Adrenal gland (tissue), 12 donors: ENCODE results near the gene DSG1. TPM values are rescaled to one million over a fixed set of nuclear protein-coding genes. Genes with fewer than 3 reads are reported as not detected.

Experiments used
- DNase-seq, 7 donors: peaks; one replicate each; pipeline ENCODE4 v3.0.0-alpha.2; 2019 to 2020
- H3K27ac ChIP-seq, 5 donors: fragments of 200-600 bp; sonication (generic) in 4 of 5; 1 replicate in 3 of 5; 2 replicates in 2 of 5; pipeline versions ENCODE4 v1.5.1 to v1.8.0; 2016 to 2020; ENCODE audit warnings: mild to moderate bottlenecking in 1 of 5
- H3K27me3 ChIP-seq: fragments of 200-600 bp; 2 replicates; pipeline ENCODE4 v1.8.0; 2021
- H3K36me3 ChIP-seq, 2 donors: fragments of 200-600 bp; replicated peaks in 1 of 2; 1 replicate in 1 of 2; 2 replicates in 1 of 2; pipeline versions ENCODE4 v1.5.1 to v1.8.0; 2018 to 2022
- H3K4me1 ChIP-seq, 2 donors: fragments of 200-600 bp; replicated peaks in 1 of 2; 1 replicate in 1 of 2; 2 replicates in 1 of 2; pipeline versions ENCODE4 v1.5.1 to v1.8.0; 2018 to 2021
- H3K4me3 ChIP-seq, 4 donors: fragments of 200-600 bp; sonication (generic) in 3 of 4; one replicate each; pipeline ENCODE4 v1.5.1; 2016 to 2018
- H3K9me3 ChIP-seq, 3 donors: fragments of 200-600 bp; sonication (generic) in 1 of 3; replicated peaks in 1 of 3; 1 replicate in 2 of 3; 2 replicates in 1 of 3; pipeline versions ENCODE4 v1.5.1 to v1.8.0; 2016 to 2021
- POLR2A ChIP-seq, 2 donors: fragments of 450-650 bp; IDR thresholded peaks; one replicate each; pipeline ENCODE4 v1.6.1; 2017; ENCODE audit warnings: antibody characterized with exemption in 2 of 2, mild to moderate bottlenecking in 2 of 2, moderate library complexity in 1 of 2
- WGBS, 4 donors: extraction: QIAGEN DNeasy Blood & Tissue Kit in 2 of 4; methylation state at CpG; one replicate each; pipeline versions ENCODE4 v1.1.5 to v1.1.7; 2013 to 2017; 5-methylcytosine and 5-hydroxymethylcytosine counted together
- intact Hi-C, 2 donors: fragments of 100-400 bp; cut with DNase I; formaldehyde crosslinking; loops; one replicate each; pipeline versions ENCODE4 v1.14.1 to v1.15.0; 2022 to 2023
- polyA plus RNA-seq, 3 donors: library from polyadenylated mRNA; stranded (reverse); fragments of 200-250 nt in 2 of 3; fragments of 350-450 nt in 1 of 3; fragmentation: Illumina TruSeq in 1 of 3; extraction: RNeasy Lipid Tissue Mini Kit (QIAGEN cat#74804) in 1 of 3; gene quantifications; one replicate each; pipeline ENCODE4 v1.2.3, GENCODE V29; 2013 to 2014
- total RNA-seq, 9 donors: library from RNA; depleted of rRNA in 4 of 9; stranded (reverse); fragments of >200 nt in 4 of 9; fragments of 120-200 nt in 1 of 9; fragmentation: NEBNext Ultra II Directional in 1 of 9; extraction: Animal tissue kit (Norgen Biotek cat#: 25700) in 1 of 9; gene quantifications; one replicate each; pipeline versions ENCODE4 v1.1.0 to v1.2.4, GENCODE V29; 2013 to 2023
- TF ChIP-seq, protein P1 (sequence below), 6 experiments: fragments of 450-650 bp in 4 of 6; fragments of 200-600 bp in 2 of 6; sonication (generic) in 1 of 6; IDR thresholded peaks; 1 replicate in 5 of 6; 2 replicates in 1 of 6; pipeline versions ENCODE4 v1.5.1 to v1.8.0; 2016 to 2021; ENCODE audit warnings: antibody characterized with exemption in 6 of 6, mild to moderate bottlenecking in 2 of 6, moderate library complexity in 1 of 6
- donor health status: healthy with polysubstance abuse.
- donor health status: Bipolar disorder and iron deficiency.
- donor health status: DM: yes; HTN: yes; CAD: no.
- donor health status: DM: no; HTN: no; CAD: no.
- donor health status: DM: no; HTN: no; CAD: no.
- donor health status: DM: yes; HTN: yes; CAD: no.

The DSG1 gene
- total and polyA plus RNA-seq, 12 donors, result 0.03 TPM; not detected in 11

DNA sequence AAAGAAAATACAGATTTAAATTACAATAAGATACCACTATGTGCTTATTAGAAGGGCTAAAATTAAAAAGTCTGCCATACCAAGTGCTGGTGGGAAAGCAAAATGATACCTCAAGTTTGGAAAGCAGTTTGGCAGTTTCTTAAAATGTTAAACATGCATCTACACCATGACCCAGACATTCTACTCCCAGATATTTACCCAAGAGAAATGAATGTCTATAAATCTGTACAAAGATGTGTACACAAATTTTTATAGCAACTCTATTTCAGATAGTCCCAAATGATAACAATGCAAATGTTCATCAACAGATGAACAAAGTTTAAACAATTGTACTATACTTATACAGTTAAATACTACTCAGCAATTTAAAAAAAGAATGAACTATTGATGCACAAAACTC lies 51.5 kb downstream of the DSG1 start:
- no peak for DNase-seq
- H3K4me1 ChIP-seq, result no peaks in the 10 kb centered on the region
- H3K27ac ChIP-seq, result no peak overlapping the region
- H3K9me3 ChIP-seq, result no peaks in the 10 kb centered on the region
- no peaks in the 10 kb centered on the region for H3K27me3 ChIP-seq
- H3K36me3 ChIP-seq, result no peaks in the 10 kb centered on the region
- TF ChIP-seq, protein P1, sequence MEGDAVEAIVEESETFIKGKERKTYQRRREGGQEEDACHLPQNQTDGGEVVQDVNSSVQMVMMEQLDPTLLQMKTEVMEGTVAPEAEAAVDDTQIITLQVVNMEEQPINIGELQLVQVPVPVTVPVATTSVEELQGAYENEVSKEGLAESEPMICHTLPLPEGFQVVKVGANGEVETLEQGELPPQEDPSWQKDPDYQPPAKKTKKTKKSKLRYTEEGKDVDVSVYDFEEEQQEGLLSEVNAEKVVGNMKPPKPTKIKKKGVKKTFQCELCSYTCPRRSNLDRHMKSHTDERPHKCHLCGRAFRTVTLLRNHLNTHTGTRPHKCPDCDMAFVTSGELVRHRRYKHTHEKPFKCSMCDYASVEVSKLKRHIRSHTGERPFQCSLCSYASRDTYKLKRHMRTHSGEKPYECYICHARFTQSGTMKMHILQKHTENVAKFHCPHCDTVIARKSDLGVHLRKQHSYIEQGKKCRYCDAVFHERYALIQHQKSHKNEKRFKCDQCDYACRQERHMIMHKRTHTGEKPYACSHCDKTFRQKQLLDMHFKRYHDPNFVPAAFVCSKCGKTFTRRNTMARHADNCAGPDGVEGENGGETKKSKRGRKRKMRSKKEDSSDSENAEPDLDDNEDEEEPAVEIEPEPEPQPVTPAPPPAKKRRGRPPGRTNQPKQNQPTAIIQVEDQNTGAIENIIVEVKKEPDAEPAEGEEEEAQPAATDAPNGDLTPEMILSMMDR (IDR thresholded peaks at IDR 0.05), result no peak
- TF ChIP-seq POLR2A (IDR thresholded peaks at IDR 0.05), result no peak
- H3K4me3 ChIP-seq, result no peak overlapping the region
- intact Hi-C loops, result no loop called here

DNA sequence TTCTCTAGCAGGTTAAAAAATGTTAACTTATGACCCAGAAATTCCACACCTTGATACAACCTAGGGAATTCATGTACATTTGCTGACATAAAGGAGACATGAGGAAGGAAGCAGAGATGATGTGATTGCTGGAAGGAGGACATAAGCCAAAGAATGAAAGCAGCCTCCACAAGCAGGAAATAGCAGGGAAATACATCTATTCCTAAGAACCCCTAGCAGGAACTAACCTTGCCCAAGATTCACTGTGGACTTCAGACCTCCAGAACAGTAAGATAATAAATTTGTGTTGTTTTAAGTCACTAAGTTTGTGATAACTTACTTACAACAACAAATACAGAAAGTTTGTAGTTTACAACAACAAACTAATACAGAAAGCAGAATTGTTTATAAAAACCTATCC lies 54.0 kb downstream of the DSG1 start:
- Histone ChIP-seq H3K27me3 (no peaks in the 10 kb centered on the region), H3K27ac (no peak overlapping the region), H3K4me3 (no peak overlapping the region), H3K9me3 (no peaks in the 10 kb centered on the region), H3K36me3 (no peaks in the 10 kb centered on the region), H3K4me1 (no peaks in the 10 kb centered on the region)
- no peak for DNase-seq
- intact Hi-C loops, result no loop called here
- TF ChIP-seq POLR2A (IDR thresholded peaks at IDR 0.05), result no peak
- TF ChIP-seq, protein P1 (IDR thresholded peaks at IDR 0.05), result no peak

DNA sequence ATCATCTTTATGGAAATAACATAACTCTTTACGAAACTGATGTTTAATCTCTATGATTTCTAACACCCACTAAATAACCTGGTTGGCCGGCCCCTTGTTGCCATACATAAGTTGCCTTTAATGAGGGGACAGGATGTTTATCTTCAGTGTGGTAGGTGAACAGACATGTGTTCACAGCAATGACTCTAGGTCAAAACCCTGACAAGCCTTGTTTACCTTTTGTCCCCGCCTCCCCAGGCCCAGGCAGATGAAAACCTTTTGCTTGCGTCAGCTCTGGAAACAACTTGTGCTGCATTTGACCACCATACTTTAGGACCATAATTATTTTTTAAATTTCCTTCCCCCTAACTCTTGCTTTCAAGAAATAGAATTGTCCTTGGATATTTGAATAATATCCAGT lies 55.7 kb downstream of the DSG1 start:
- H3K36me3 ChIP-seq, result no peaks in the 10 kb centered on the region
- H3K9me3 ChIP-seq, result no peaks in the 10 kb centered on the region
- H3K4me1 ChIP-seq, result no peaks in the 10 kb centered on the region
- no peaks in the 10 kb centered on the region for H3K27me3 ChIP-seq
- DNase-seq, result no peak
- TF ChIP-seq, protein P1 (IDR thresholded peaks at IDR 0.05), result no peak
- no peak for TF ChIP-seq POLR2A (IDR thresholded peaks at IDR 0.05)
- 79 to 85% (median 82%) methylated on average over 4 of the region's 4 CpGs for WGBS, 4 donors
- no peak overlapping the region for H3K27ac ChIP-seq
- intact Hi-C loops, result no loop called here
- H3K4me3 ChIP-seq, result no peak overlapping the region

DNA sequence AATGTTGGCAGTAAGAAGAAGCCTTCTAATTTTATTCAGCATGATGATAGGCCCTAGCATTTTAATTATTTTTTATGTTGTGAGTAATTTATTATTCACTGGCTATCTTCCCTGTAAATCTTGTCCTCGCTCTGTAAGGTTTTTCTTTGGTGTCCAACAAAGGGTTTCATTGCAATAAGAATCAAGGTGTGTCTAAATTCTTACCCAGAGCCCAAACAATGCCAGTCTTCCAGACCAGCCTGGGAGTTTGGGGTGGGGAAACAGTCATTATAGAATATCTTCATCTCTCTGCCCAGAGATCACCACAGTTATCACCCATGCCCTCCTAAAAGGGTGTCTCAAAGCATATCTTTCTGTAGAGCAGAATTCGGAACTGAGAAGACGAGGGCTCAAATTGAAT lies 58.5 kb downstream of the DSG1 start, which contains the start of gene DSG4:
Gene DSG4 (plus strand): TSS at position 301 of the 400 bp plus-strand sequence. CDS start 135 bp downstream, outside the sequence.
- no peak for DNase-seq
- Histone ChIP-seq H3K9me3 (no peaks in the 10 kb centered on the region), H3K27ac (no peak within 1 kb of the TSS), H3K27me3 (no peaks in the 10 kb centered on the region), H3K36me3 (no peaks in the 10 kb centered on the region), H3K4me1 (no peaks in the 10 kb centered on the region), H3K4me3 (no peak within 1 kb of the TSS)
- intact Hi-C loops, result no loop called here
- TF ChIP-seq POLR2A (IDR thresholded peaks at IDR 0.05), result no peak
- TF ChIP-seq, protein P1 (IDR thresholded peaks at IDR 0.05), result no peak
- WGBS, 4 donors, result 70 to 87% (median 78%) methylated on average over 3 of the region's 3 CpGs
